ENCODE measurements around the gene ASTN2.
"Not testable (repeated sequence)": the region's sequence is repeated elsewhere in the genome, so short reads cannot be mapped to it uniquely, and the experiment has no call there.

ASTN2 gene

DNA sequence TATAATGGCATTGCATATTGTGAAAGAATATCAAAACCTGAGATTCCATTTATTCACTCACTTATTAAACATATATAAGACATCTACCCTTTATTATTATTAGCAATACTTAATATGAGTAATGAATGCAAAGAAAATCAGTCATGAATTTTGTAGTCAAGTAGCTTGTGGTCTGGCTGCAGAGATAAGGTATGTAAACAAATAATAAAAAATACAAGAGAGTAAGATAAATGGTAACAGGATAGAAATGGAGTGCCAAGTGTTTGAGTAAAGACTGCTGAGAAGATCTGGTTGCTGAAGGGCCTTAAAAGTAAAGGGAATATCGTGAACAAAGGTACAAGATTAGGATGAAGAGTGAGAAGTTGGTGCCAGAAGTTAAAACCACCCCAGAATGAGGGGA lies 709.3 kb downstream of the ASTN2 start:
- TF ChIP-seq GATA1 (IDR thresholded peaks at IDR 0.05; ENCODE audit: low read depth, low read length): no peak
- TF ChIP-seq POLR2A (IDR thresholded peaks at IDR 0.05; ENCODE audit: low read length): no peak
- DNase-seq: no peak

DNA sequence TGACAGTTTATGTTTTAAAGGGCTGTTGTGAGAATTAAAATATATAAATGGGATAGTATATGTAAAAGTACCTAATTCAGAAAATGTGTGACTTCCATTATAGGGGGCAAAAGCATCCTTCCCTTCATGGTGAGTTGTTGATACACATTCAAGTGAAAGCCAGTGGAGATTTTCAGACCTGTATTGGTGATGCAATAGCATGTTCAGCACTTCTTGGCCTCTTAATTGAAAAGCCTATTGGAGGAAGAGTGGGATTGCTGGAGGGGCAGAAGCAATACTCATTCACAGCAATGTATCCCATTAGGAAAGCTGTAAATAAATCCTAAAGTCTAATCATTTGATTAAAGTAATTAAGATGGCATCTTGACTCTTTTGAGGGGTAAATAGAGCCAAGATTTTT lies 710.4 kb downstream of the ASTN2 start:
- TF ChIP-seq POLR2A (IDR thresholded peaks at IDR 0.05; ENCODE audit: low read length) (no peak), GATA1 (IDR thresholded peaks at IDR 0.05; ENCODE audit: low read depth, low read length) (no peak)
- DNase-seq: no peak

DNA sequence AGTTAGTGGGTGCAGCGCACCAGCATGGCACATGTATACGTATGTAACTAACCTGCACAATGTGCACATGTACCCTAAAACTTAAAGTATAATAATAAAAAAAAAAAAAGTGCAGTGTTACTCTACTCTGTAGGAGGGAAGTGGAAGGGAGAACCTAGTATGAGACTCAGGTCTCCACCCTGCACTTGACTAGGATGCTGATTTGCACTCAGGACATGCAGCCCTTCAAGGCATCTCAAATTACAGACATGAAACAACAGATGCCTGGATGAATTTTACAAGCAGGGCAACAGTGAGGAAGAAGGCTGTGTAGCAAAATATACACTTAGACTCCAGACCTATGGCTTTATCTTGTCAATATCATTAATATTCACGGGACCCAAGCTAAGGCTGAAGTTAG lies 711.2 kb downstream of the ASTN2 start:
- no peak for TF ChIP-seq POLR2A (IDR thresholded peaks at IDR 0.05; ENCODE audit: low read length)
- TF ChIP-seq GATA1 (IDR thresholded peaks at IDR 0.05; ENCODE audit: low read depth, low read length): no peak
- DNase-seq: no peak

DNA sequence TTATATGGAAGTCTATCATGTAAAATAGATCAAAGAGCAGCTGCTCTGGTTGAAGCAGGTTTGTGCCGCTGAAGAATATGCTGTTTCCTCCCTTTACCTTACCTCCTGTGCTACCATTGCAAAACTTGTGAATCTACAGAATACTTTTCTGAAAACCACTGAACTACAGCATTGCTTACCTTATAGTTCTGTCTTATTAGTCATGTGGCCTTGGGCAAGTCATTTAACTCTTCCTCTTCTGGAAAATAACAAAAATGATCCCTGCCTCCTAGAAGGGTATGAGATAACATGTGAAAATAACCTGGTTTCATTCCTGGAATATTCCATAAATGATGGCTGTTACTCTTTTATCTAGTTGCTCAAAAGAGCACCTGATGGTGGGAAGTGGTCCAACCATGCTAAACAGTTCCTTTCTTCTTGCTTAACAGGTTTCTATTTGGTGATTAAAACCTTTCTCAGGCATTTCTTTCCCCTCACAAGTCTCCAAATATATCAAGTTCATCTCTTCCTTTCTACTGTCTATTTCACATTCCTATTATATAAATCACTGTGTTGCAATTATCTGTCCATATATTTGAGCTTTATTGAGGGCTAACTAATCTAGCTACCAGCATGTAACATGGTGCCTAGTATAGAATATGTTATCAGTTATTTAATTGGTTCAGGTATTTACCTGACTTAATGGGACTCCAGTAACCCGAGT lies 712.8 kb downstream of the ASTN2 start:
- no peak for DNase-seq
- TF ChIP-seq GATA1 (IDR thresholded peaks at IDR 0.05; ENCODE audit: low read depth, low read length) (no peak), POLR2A (IDR thresholded peaks at IDR 0.05; ENCODE audit: low read length) (no peak)

DNA sequence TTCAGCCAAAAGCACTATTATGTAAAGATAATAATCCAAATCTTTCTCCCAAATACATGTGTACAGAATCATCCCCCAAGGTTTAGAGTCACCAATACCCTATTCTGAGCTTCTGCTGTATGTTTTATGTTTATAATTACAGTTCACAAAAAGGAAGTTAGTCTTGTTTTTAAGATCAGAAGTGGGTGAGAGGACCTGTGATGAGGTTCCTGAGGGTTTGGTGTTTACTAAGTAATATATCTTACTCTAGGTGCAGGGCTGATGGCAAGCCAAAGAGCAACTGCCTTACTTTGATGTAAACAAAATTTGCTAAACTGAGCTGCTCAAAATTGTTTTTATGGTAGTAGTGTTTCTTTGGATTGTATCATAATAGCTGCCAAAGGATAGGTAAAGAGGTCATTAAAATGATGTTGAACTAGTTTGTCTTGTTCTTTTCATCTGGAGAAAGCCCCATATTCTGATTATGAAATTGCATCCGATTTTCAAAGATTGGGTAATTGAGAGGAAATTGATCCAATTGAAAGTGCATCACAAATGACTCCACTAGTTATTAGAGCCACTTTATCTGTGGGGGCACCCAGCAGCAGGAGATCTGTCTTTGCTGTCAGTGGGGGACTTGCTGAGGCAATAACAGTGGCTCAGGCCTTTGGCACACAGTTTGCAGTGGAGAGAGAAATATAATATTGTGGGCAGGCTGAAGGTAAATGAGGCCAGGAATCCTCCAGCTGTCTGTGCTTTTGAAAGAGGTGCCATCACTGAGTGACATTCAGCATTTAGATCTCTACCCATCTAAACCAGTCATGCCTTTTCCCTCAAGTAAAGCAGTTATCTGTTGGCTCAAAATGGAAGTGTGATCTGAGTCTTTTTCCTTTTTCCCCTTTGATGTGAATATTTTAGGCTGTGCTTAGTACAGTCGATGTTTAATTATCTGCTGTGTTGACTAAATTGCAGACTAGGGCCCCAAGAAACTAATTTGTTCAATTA lies 713.7 kb downstream of the ASTN2 start:
- DNase-seq: no peak
- TF ChIP-seq GATA1 (IDR thresholded peaks at IDR 0.05; ENCODE audit: low read depth, low read length) (no peak), POLR2A (IDR thresholded peaks at IDR 0.05; ENCODE audit: low read length) (no peak)

DNA sequence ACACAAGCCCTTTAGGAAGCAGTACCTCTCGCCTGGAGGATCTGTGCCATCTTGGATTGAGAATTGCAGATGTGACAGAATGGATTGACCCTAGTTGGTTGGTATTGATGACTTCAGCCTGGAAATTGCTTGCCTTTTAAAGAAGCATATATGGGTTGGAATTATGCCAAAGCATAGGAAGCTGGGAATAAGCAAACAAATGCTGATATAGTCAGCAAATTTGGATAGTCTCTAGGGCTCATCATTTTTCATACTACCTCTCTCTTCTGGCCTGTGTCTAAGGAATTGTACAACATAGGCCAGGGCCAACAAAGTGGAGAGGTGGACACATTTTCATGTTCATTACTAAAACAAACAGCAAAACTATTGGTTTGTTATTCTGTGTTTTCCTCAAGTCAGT lies 714.6 kb downstream of the ASTN2 start:
- no peak for DNase-seq
- no peak for TF ChIP-seq GATA1 (IDR thresholded peaks at IDR 0.05; ENCODE audit: low read depth, low read length)
- no peak for TF ChIP-seq POLR2A (IDR thresholded peaks at IDR 0.05; ENCODE audit: low read length)

DNA sequence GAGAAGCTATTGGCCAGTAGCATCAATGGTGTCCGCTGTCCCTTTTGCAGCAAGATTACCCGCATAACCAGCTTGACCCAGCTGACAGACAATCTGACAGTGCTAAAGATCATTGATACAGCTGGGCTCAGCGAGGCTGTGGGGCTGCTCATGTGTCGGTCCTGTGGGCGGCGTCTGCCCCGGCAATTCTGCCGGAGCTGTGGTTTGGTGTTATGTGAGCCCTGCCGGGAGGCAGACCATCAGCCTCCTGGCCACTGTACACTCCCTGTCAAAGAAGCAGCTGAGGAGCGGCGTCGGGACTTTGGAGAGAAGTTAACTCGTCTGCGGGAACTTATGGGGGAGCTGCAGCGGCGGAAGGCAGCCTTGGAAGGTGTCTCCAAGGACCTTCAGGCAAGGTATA lies 717.0 kb downstream of the ASTN2 start:
- DNase-seq: no peak
- TF ChIP-seq GATA1 (IDR thresholded peaks at IDR 0.05; ENCODE audit: low read depth, low read length) (no peak), POLR2A (IDR thresholded peaks at IDR 0.05; ENCODE audit: low read length) (no peak)

DNA sequence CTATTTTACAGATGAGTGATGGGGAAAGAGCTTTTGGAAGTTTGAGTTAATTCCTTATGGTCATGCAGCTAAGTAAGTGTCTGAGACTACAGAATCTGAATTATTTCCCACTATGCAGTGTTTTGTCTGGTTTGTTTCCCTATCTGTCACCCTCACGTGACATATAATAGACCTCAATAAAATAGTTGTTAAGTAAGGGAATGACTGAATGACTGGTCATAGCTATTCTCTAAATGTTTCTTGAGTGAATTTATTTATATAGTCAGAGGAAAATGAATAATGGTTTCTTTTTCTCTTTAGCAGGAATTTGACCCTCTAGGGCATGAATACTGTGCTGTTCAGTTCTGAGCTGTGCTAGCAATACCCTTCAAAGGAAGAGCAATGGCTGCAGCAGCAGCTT lies 717.5 kb downstream of the ASTN2 start:
- DNase-seq: no peak
- TF ChIP-seq GATA1 (IDR thresholded peaks at IDR 0.05; ENCODE audit: low read depth, low read length) (no peak), POLR2A (IDR thresholded peaks at IDR 0.05; ENCODE audit: low read length) (no peak)

DNA sequence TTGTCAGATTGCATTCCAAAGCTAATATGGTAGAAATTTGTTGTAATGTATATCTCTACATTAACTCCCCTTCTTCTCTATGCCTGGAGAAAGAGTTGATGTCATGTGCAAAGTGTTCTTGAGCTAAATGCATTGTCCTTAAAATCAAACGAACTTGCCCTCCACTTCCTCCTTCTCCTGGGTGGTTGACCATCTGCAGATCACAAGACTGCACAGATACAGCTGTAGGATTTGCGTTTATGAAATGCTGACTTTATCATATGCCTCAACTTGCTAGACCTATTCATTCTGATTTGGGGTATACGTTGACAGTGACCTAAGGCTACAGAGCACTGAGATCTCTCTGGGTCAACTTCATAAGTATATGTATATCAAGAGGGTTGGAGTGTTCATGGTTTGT lies 719.4 kb downstream of the ASTN2 start:
- no peak for DNase-seq
- TF ChIP-seq GATA1 (IDR thresholded peaks at IDR 0.05; ENCODE audit: low read depth, low read length): no peak
- no peak for TF ChIP-seq POLR2A (IDR thresholded peaks at IDR 0.05; ENCODE audit: low read length)

DNA sequence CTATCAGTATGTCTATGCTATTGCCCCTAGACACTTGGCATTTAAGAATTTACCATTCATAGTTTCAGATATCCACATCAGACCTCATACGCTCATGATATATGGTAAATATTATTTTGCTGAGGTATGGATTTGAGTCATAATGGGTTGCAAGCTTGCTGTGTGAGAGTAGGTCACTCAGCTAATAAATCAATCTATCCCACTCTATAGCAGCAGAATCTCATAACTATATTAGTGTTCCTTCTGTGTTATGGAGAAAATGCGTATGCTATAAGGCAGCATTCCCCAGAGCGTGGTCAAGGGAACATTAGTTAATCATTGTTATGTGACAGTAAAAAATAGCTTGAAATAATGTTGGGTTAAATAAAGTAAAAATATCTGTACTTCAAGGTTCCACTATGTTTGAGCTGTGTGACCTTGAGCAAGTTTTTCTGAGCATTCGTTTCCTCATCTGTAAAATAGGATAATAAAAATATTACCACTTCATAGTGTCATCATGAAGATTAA lies 720.0 kb downstream of the ASTN2 start:
- DNase-seq: no peak
- TF ChIP-seq GATA1 (IDR thresholded peaks at IDR 0.05; ENCODE audit: low read depth, low read length) (no peak), POLR2A (IDR thresholded peaks at IDR 0.05; ENCODE audit: low read length) (no peak)

DNA sequence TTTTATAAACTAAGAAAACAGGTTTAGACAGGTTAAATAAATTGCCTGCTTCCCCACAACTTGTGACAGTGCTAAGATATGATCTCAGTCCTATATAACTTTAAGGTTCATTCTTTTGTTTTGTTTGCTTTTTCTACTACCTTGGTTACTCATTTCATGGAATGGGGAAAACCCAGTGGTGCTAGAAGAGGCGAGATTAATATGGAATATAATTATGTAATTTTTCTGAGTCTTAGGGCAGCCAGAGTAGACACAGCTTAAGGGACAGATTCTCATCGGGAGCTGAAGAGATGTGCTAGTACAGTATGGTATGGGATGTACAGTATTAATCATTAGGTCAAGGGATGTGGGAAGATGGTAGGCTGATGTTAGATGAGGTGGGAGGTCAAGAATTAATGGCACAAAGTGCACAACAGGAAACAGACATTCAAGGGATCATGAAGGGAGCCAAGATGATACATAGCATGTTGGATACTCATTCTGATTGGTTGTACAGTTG lies 721.6 kb downstream of the ASTN2 start:
- TF ChIP-seq GATA1 (IDR thresholded peaks at IDR 0.05; ENCODE audit: low read depth, low read length) (no peak), POLR2A (IDR thresholded peaks at IDR 0.05; ENCODE audit: low read length) (no peak)
- DNase-seq: no peak

DNA sequence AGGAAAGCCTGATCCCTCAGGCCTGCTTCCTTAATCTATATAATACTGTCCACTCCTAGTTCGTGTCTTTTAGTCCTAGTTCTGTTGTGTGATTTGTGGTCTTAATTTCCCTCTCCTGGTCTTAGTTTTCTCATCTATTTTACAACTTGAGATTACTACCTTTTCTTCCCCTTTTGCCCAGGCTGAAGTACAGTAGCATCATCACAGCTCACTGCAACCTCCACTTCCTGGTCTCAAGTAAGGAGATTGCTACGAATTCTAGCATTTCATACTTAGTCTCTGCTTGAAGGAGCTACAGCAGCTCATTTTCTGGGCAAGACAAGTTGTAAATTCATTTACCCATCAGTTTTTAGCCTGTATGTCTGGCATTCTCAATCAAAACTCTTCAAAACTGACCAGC lies 722.2 kb downstream of the ASTN2 start:
- no peak for DNase-seq
- TF ChIP-seq GATA1 (IDR thresholded peaks at IDR 0.05; ENCODE audit: low read depth, low read length) (no peak), POLR2A (IDR thresholded peaks at IDR 0.05; ENCODE audit: low read length) (no peak)

DNA sequence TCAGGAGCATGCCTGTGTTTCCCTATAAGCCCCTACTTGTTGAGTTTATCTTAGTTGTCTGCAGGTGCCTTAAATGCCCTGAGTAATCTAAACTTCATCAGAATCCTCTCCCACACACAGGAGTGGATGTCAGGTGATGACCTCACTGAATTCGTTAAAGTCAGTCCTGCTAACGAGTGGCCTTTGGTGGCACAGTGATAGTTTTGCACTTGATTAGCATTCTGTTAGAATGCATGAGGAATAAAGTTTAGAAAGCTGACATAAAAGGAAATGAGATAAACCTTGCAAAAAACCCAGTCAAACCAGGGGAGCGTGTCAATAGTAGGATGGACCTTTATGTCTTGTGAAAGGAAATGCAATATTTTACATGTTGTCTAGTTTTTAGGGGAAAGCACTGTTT lies 723.2 kb downstream of the ASTN2 start:
- no peak for DNase-seq
- TF ChIP-seq GATA1 (IDR thresholded peaks at IDR 0.05; ENCODE audit: low read depth, low read length) (no peak), POLR2A (IDR thresholded peaks at IDR 0.05; ENCODE audit: low read length) (no peak)

DNA sequence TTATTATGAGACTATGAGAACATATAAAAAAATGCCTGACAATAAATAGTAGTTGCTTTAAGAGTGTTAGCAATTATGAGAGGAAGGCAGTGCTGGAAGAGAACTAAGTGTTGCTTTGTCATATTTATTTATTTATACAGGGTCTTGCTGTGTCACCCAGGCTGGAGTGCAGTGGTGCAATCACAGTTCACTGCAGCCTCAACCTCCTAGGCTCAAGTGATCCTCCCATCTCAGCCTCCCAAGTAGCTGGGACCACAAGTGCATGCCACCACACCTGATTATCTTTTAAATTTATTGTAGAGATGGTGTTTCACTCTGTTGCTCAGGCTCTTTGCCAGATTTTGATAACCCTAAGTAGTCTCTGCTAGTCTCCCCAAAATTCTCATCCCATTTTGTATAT lies 724.1 kb downstream of the ASTN2 start:
- not testable (repeated sequence) for DNase-seq

All from erythroblast (primary cell).